GM12878 (cell line): Measurements from ENCODE around the gene GRIN2D. TPM values are rescaled to one million over a fixed set of nuclear protein-coding genes. Genes with fewer than 3 reads are reported as not detected.

ENCODE experiments used
- ATAC-seq: fragments of 200-7000 bp; cut with Tn5 transposase; 3 replicates; pipeline ENCODE4 v1.9.1; 2020; ENCODE audit warnings: mild to moderate bottlenecking, moderate library complexity
- BruUV-seq: library from RNA; stranded (reverse); fragments of 400-500 nt; replicated peaks from 2 replicates; lab custom pipeline; 2021; lab: Mats Ljungman, UMichigan
- CTCF ChIA-PET: fragments of 300-600 bp; sonication (Branson Sonifier 250); formaldehyde crosslinking; extraction: SDS; loops from one replicate; lab custom pipeline; 2021; ENCODE audit warnings: inconsistent platforms; lab: Yijun Ruan, JAX
- POLR2A ChIA-PET: fragments of 350-600 bp; formaldehyde crosslinking; extraction: SDS; loops from one replicate; lab custom pipeline; 2021; ENCODE audit warnings: inconsistent platforms; lab: Charles Lee
- RAD21 ChIA-PET: fragments of 300-600 bp; sonication (Branson Sonifier 250); formaldehyde crosslinking; loops from one replicate; lab custom pipeline; 2023; ENCODE audit warnings: antibody characterized with exemption; ENCODE audit not compliant: unreplicated experiment; lab: Charles Lee
- SMC1A ChIA-PET: fragments of 300-600 bp; sonication (Branson Sonifier 250); formaldehyde crosslinking; loops from one replicate; lab custom pipeline; 2023; ENCODE audit not compliant: unreplicated experiment, uncharacterized antibody; lab: Charles Lee
- DNase-seq: peaks from one replicate; pipeline ENCODE4 v3.0.0-alpha.2; 2011; ENCODE audit warnings: low read depth, low spot score
- FAIRE-seq: peaks from 3 replicates; lab custom pipeline; 2011; peaks lifted over from hg19 to GRCh38; lab: Jason Lieb, UNC
- H2AFZ ChIP-seq: 2 replicates; pipeline ENCODE4 v1.6.0; 2011; ENCODE audit warnings: low read depth, low read length, control low read depth; ENCODE audit not compliant: control insufficient read depth
- H3K27ac ChIP-seq: 2 replicates; pipeline ENCODE4 v1.5.1; 2011; ENCODE audit warnings: control low read depth; ENCODE audit not compliant: control insufficient read depth, insufficient read depth
- H3K27me3 ChIP-seq, 2 experiments: replicated peaks in 1 of 2; 2 replicates each; pipeline versions ENCODE4 v1.6.0 to v1.6.1; 2011; ENCODE audit warnings: low read length in 1 of 2; ENCODE audit not compliant: control insufficient read depth in 2 of 2, insufficient read depth in 2 of 2
- H3K36me3 ChIP-seq, 2 experiments: 2 replicates each; pipeline ENCODE4 v1.5.1; 2011; ENCODE audit warnings: low read length in 1 of 2; ENCODE audit not compliant: control insufficient read depth in 2 of 2, insufficient read depth in 2 of 2
- H3K4me1 ChIP-seq: 2 replicates; pipeline ENCODE4 v1.6.1; 2011; ENCODE audit warnings: mild to moderate bottlenecking, low read length, moderate library complexity, mixed read lengths; ENCODE audit not compliant: control insufficient read depth, insufficient read depth
- H3K4me2 ChIP-seq: 2 replicates; pipeline ENCODE4 v1.6.0; 2011; ENCODE audit warnings: control low read depth; ENCODE audit not compliant: control insufficient read depth, insufficient read depth
- H3K4me3 ChIP-seq: fragments of 200-600 bp; sonication (generic); 2 replicates; pipeline ENCODE4 v1.5.1; 2016
- H3K79me2 ChIP-seq: 2 replicates; pipeline ENCODE4 v1.6.0; 2011; ENCODE audit warnings: low read length; ENCODE audit not compliant: control insufficient read depth, insufficient read depth
- H3K9ac ChIP-seq: 2 replicates; pipeline ENCODE4 v1.8.0; 2011; ENCODE audit warnings: low read length, control low read depth, mixed read lengths; ENCODE audit not compliant: control insufficient read depth, insufficient read depth
- H3K9me3 ChIP-seq: replicated peaks from 3 replicates; pipeline ENCODE4 v1.5.1; 2011; ENCODE audit warnings: mild to moderate bottlenecking, low read length; ENCODE audit not compliant: control insufficient read depth, insufficient read depth
- H4K20me1 ChIP-seq: 2 replicates; pipeline ENCODE4 v1.6.0; 2011; ENCODE audit not compliant: control insufficient read depth, insufficient read depth
- BCLAF1 ChIP-seq: fragments of 450-650 bp; IDR thresholded peaks from 2 replicates; pipeline ENCODE4 v1.6.1; 2017; ENCODE audit warnings: antibody characterized with exemption, mild to moderate bottlenecking, moderate library complexity
- CBFB ChIP-seq: IDR thresholded peaks from 2 replicates; pipeline ENCODE4 v1.6.1; 2016; ENCODE audit warnings: antibody characterized with exemption, low read depth
- DPF2 ChIP-seq: fragments of 450-650 bp; IDR thresholded peaks from 2 replicates; pipeline ENCODE4 v1.6.1; 2017; ENCODE audit warnings: mild to moderate bottlenecking
- E2F4 ChIP-seq: IDR thresholded peaks from 2 replicates; pipeline ENCODE4 v1.6.1; 2012; ENCODE audit warnings: low read depth, low read length, improper control_type of control experiment
- EGR1 ChIP-seq, 2 experiments: IDR thresholded peaks; 1 replicate in 1 of 2; 2 replicates in 1 of 2; pipeline ENCODE4 v1.6.1; 2011 to 2012; ENCODE audit warnings: low read depth in 2 of 2, low read length in 2 of 2, borderline replicate concordance in 1 of 2, mild to moderate bottlenecking in 1 of 2, moderate library complexity in 1 of 2
- EP300 ChIP-seq, 2 experiments: fragments of 150-350 bp in 1 of 2; IDR thresholded peaks; 2 replicates each; pipeline ENCODE4 v1.6.1; 2011 to 2012; ENCODE audit warnings: low read depth in 2 of 2, low read length in 2 of 2, borderline replicate concordance in 1 of 2, improper control_type of control experiment in 1 of 2, inconsistent platforms in 1 of 2; ENCODE audit not compliant: control insufficient read depth in 1 of 2
- IRF5 ChIP-seq: fragments of 450-650 bp; IDR thresholded peaks from 2 replicates; pipeline ENCODE4 v1.6.1; 2017; ENCODE audit warnings: borderline replicate concordance
- MEF2B ChIP-seq: fragments of 450-650 bp; IDR thresholded peaks from 2 replicates; pipeline ENCODE4 v1.6.1; 2018; ENCODE audit warnings: mild to moderate bottlenecking, moderate library complexity; ENCODE audit not compliant: partially characterized antibody, poor library complexity, severe bottlenecking
- NR2C2 ChIP-seq: IDR thresholded peaks from 2 replicates; pipeline ENCODE4 v1.6.1; 2011; ENCODE audit warnings: borderline replicate concordance, low read depth; ENCODE audit not compliant: control insufficient read depth, insufficient read length
- RELA ChIP-seq: fragments of 450-650 bp; IDR thresholded peaks from 2 replicates; pipeline ENCODE4 v1.8.0; 2014; ENCODE audit warnings: borderline replicate concordance; ENCODE audit not compliant: partially characterized antibody
- SP1 ChIP-seq: IDR thresholded peaks from one replicate; pipeline ENCODE4 v1.6.1; 2011; ENCODE audit warnings: low read depth, low read length
- SREBF2 ChIP-seq: IDR thresholded peaks from 2 replicates; pipeline ENCODE4 v1.6.1; 2012; ENCODE audit warnings: mild to moderate bottlenecking, low read length
- YBX1 ChIP-seq: fragments of 450-650 bp; IDR thresholded peaks from 2 replicates; pipeline ENCODE4 v1.6.1; 2016; ENCODE audit warnings: antibody characterized with exemption
- YY1 ChIP-seq: IDR thresholded peaks from 2 replicates; pipeline ENCODE4 v1.6.1; 2011; ENCODE audit warnings: low read depth, mild to moderate bottlenecking, low read length
- ZNF274 ChIP-seq: IDR thresholded peaks from one replicate; pipeline ENCODE4 v1.8.0; 2011; ENCODE audit not compliant: insufficient read length, insufficient read depth
- WGBS: methylation state at CpG from one replicate; pipeline ENCODE4 v1.1.6; 2016; ENCODE audit warnings: low lambda C conversion rate; ENCODE audit not compliant: insufficient replicate concordance, insufficient coverage; ENCODE audit errors: missing lambda C conversion rate; 5-methylcytosine and 5-hydroxymethylcytosine counted together
- in situ Hi-C: fragments of 300-500 bp; cut with MboI; formaldehyde crosslinking; loops from 9 replicates; pipeline ENCODE4 v1.14.3; 2018; ENCODE audit warnings: mixed read lengths
- intact Hi-C: fragments of 100-400 bp; cut with micrococcal nuclease; formaldehyde crosslinking; loops from one replicate; pipeline ENCODE4 v1.14.2; 2022; ENCODE audit not compliant: unreplicated experiment
- polyA plus RNA-seq, 11 experiments: library from polyadenylated mRNA; depleted of rRNA in 4 of 11; unstranded in 6 of 11; stranded (reverse) in 5 of 11; fragments of >200 nt; fragmentation: Nextera tagmentation in 4 of 11; fragmentation: Illumina TruSeq in 1 of 11; extraction: Ambion mirVana in 4 of 11; extraction: Trizol in 1 of 11; gene quantifications; 1 replicate in 1 of 11; 2 replicates in 10 of 11; pipeline versions ENCODE4 v1.2.1 to v1.2.3, GENCODE V29; 2011 to 2016; ENCODE audit warnings: inconsistent platforms in 2 of 11, missing spikeins in 2 of 11, low read depth in 1 of 11
- total RNA-seq, 4 experiments: library from RNA; depleted of rRNA in 3 of 4; stranded (reverse); fragments of >200 nt in 3 of 4; fragmentation: Illumina TruSeq in 1 of 4; extraction: Trizol in 1 of 4; gene quantifications; 2 replicates each; pipeline versions ENCODE4 v1.2.1 to v1.2.3, GENCODE V29; 2013 to 2021

GRIN2D gene
- total and polyA plus RNA-seq, 10 of the 15 experiments (the other 5 are each of a cell fraction or from before 2014, with no cell fraction given): 0.03 to 0.38 (median 0.04) TPM; not detected in 3

- ChIA-PET RAD21 (no interaction called here), CTCF (no interaction called here), POLR2A (interaction anchor here (0.7 kb wide), 1 partner anchor 29 kb away, joined by 6 read pairs; no protein-coding TSS in a partner anchor), SMC1A (no interaction called here)
- Histone ChIP-seq H3K9ac (no peak overlapping the region), H3K79me2 (peaks cover 19% of the 10 kb centered on the region), H3K27me3 (no peaks in the 10 kb centered on the region), H2AFZ (no peak overlapping the region), H4K20me1 (no peaks in the 10 kb centered on the region), H3K4me3 (no peak overlapping the region), H3K36me3 (peaks cover 10 to 28% of the 10 kb centered on the region in 2 experiments), H3K4me1 (peaks cover 5% of the 10 kb centered on the region; the same call in 1 of the 2 replicates), H3K4me2 (no peak overlapping the region), H3K27ac (no peak overlapping the region), H3K9me3 (no peaks in the 10 kb centered on the region)
- intact Hi-C loops: no loop called here
- DNase-seq: no peak
- no TSS peak for BruUV-seq
- WGBS: 100% methylated on average over 2 of the region's 3 CpGs
- in situ Hi-C loops: no loop called here
- TF ChIP-seq BCLAF1 (no peak), DPF2 (no peak), E2F4 (no peak), IRF5 (no peak), CBFB (no peak), NR2C2 (no peak), RELA (no peak), SREBF2 (no peak), YBX1 (no peak), EP300 (IDR thresholded peaks at IDR 0.05; ENCODE audit: borderline replicate concordance in 1 of 2, control insufficient read depth in 1 of 2, low read depth in 2 of 2, low read length in 2 of 2) (no peak), EGR1 (IDR thresholded peaks at IDR 0.05; ENCODE audit: borderline replicate concordance in 1 of 2, low read depth in 2 of 2, low read length in 2 of 2) (no peak), SP1 (no peak), YY1 (no peak), MEF2B (no peak), ZNF274 (no peak)
- no peak for FAIRE-seq
- ATAC-seq: no peak
Measured at GRCh38 chr19:48386981-48387380, 6.5 kb upstream of the GRIN2D start.
